ENCODE measurements around the gene SSBP1.

GRCh38 chr7:141714571-141714970 lies 23.6 kb upstream of the SSBP1 start:
- TF ChIP-seq POLR2AphosphoS5 (IDR thresholded peaks at IDR 0.05) = no peak
- no peak for TF ChIP-seq CTCF (IDR thresholded peaks at IDR 0.05)
- TF ChIP-seq POLR2A (IDR thresholded peaks at IDR 0.05) = no peak
